Bone marrow (tissue), 2 donors: ENCODE measurements around the gene ADIG.

Experiments
- DNase-seq, 2 donors: peaks; one replicate each; lab custom pipeline; 2025; lab: John Stamatoyannopoulos, UW

The ADIG gene

DNA sequence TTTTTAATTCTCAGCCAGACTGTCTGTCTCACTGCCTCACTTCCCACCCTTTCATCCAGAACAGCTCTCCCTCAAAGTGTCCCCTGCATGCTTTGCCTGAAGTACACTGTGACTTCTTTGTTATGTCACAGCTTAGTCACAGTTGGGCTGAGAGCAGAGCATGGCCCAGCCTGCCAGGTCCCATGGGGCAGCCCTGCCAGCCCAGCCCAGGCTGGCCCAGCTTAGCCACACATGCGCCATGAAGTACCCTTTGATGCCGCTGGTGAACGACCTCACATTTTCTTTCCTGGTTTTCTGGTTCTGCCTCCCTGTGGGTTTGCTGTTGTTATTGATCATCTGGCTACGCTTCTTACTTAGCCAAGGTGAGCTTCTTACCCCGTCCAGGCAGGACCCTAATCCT lies at the start of gene ADIG:
Gene ADIG (plus strand): TSS at position 185 of the 400 bp plus-strand sequence. CDS start 54 bp downstream, at position 239.
- DNase-seq, result no peak

DNA sequence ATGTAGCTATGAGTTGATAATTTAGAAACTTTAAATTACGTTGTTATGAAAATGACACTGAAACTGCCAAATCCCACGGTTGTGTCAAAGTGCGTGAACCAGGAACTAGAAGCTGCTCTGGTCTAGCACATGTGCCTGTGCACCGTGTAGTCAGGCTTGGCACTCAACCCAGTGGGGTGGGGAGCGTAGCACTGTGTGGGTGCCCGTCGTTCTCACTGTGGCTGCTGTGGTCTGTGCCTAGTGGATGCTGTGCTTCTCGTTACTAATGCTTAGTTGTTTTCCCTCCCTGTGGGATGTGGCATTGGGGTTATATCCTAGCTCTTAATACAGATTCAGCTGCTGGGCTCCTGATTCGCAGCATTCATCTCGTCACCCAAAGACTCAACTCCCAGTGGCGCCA lies 46.2 kb upstream of the ADIG start:
- DNase-seq, result no peak

DNA sequence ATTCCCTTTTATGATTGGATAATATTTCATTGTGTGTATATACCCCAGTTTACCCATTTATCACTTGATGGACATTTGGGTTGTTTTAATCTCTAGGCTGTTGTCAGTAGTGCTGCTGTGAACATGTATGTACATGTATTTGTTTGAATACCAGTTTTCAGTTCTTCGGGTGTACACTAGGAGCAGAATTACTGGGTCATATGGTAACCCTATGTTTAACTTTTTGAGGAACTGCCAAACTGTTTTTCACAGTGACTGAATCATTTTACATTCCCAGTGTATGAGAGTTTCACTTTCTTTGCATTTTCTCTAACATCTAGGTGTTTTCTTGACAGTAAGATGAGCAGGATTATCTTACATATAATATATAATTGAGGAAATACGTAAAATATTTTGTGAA lies 44.7 kb upstream of the ADIG start:
- no peak for DNase-seq

DNA sequence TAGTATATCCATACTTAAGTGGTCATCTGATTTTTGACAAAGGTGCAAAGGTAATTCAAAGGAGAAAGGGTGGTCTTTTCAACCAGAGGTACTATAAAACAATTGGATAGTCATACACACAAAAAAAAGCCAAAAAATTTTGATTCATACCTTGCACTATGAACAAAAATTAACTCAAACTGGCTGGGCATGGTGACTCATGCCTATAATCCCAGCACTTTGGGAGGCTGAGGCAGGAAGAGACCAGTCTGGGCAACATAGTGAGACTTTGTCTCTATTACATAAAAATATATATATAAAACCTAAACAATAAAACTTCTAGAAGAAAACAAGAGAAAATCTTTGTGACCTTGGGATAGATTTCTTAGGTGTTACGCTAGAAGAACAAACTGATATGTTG lies 43.8 kb upstream of the ADIG start:
- no peak for DNase-seq

DNA sequence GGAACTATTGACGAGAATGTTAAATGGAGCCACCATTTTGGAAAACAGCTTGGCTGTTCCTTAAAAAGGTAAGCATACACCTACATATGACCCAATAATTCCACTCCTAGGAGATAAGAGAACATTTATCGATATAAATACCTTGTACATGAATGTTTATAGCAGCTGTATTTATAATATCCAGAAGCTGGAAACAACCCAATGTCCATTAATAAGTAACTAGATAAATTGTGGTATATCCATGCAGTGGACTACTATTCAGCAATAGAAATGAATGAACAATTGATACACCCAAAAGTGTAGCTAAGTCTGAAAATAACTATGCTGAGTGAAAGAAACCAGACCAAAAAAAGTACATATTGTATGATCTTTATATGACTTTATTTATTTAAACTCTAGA lies 42.2 kb upstream of the ADIG start:
- no peak for DNase-seq

DNA sequence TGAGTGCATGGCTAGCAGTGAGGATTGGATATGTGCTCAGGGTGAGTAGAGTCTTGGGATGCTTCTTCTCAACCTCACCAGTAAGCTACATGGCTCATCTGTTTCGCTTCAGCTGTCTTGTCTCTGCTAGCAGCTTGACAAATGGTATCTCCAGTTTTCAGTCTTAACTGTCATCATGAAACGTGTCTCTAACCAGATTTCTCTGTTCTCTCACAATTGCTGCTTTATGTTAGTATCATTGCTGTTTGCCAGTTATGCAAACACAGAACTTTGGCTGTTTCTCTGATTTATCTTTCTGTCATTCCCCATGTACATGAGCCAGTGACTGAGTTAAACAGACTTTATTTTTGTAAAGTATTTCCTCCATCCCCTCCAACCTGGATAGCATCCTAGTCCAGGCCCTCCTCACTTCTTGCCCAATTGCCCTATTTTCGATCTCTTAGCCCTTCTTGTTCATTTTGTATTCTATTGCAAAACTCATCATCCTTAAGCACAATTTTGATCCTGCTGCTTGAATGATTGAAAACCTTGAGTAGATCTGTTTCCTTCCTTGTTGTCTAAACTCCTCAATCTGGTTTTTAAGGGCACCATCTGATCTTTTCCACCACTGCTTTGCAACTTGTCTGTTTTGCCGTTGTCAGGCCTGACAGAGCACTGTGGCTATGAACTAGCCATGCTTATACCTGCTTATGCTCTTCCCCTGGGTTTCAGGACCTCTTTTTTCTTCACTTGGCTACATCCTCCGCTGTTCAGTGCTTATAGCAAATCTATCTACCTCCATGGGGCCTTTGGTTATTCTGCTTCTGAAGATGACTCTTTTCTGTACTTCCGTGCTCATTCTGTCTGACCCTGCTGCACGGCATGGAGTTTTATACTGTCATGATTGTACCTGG lies 37.7 kb upstream of the ADIG start:
- no peak for DNase-seq

DNA sequence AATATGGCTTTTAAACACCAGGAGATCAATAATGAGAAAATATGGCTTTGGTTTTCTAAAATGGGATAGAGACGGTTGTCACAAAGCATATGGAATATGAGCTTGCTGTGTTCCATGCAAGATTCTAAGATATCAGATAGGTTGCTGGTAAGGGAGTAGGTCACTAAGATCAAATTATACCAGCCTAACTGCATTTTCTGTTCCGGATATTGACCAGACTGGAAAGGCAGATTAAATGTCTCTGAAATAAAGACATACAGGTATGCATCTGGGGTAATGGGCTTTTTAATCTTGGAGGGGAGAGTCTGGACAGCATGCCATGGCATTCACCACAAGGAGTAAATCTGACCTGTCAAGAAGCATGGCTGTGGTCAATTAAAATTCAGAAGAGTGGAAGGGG lies 35.2 kb upstream of the ADIG start:
- no peak for DNase-seq

DNA sequence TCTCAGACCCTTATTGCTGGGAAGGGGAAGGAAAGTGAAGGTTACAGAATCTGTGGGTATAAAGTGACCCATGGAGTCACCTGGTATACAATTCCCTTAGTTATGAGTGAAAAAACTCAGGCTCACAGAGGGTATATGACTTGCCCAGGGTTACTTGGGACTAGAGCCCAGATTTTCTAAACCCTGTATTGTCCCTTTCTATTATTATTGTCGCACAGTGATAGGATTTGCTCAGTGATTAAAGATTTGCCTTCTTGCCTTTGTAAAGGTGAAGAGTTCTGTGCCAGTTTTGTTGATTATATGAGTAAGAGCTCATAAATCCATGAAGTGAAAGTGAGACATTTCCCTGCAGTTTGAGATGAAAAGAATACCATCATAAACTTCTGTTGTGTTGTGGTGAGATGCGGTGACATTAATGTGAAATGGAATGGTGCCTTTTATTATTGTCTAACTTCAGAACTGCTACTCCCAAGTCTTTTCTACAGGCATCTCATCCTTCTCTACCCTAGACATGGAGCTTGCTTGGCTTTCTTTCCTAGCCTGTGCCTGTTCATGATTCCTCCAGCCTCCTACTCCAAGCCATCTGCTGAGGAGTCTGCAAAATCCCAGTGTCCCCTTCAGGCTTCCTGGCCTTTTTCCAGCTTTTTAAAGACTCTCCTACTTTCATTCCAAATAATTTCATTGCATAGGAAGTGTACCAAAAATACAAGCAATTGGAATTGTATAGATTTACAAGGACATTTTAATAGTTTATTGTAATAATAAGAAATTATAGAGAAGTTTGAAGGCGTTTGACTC lies 33.5 kb upstream of the ADIG start:
- no peak for DNase-seq

DNA sequence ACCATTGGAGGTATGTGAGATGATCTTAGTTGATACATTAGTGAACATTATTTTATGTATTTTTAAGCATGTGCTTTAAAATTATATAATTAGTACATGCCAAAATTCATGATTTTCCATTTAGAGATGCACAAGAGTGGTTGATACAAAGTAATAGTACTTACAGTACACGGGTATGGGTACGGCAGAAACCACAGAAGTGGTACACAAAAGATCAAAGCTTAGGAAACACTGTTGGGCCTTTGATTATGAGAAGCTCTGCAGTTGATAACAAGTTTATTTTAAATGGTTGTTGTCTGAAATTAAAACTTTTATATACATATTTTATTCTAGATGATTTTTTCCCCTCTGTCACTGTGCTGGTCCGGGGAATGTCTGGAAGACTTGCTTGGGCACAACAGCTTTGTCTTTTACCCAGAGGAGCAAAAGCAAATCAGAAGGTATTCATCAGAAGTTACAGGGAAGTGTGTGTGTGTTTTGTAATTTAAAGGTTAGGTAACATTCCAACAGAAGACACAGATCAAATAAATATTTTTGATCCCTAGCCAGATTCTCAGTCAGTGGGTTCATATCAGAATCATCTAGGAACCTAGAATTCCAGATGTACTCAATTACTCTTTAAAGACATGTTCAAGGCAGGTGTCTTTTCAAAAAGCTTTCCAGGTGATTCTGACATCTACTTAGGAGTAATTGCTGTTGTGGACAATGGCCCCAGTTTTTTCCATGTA lies 32.5 kb upstream of the ADIG start:
- DNase-seq, result no peak

DNA sequence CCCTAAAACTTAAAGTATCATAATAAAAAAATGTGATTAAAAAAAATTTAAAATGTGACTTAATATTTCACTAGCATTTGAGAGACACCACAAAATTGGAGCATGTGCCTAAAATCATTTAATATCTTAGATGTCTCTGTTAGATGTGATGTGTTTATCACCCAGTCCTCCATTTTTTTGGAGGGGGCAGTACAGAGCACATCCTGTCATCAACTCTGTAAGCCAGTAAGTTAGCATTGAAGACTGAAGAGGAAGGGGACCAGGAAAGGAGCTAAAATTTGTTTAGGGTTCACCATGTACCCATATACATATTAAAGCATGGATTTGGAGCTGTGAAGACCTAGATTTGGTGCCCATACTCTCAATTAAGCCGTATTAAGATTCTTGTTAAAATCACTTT lies 30.7 kb upstream of the ADIG start:
- DNase-seq, result no peak

DNA sequence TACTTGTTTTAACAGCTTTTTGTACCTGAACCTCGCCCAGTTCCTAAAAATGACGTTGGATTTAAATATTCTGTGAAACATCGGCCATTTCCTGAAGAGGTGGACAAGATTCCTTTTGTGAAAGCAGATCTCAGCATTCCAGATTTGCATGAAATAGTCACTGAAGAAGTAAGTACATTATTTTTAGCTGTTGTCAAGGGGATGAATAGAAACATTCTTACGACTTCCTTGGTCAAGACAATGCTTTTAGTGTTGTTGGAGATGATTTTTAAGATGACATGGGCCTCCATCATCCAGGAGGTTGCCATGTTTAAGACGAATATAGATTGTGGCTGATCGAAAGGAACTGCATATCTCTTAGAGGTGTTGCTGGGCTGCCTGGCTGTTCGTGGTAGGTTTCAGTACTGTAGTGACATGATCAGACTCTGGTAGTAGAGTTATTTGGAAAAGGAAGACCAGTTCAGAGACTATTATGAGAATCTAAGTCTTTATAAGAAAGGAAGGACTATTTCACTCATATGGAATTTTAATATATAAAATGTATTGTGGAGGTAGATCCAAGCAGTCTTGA lies 29.9 kb upstream of the ADIG start:
- DNase-seq, result no peak

DNA sequence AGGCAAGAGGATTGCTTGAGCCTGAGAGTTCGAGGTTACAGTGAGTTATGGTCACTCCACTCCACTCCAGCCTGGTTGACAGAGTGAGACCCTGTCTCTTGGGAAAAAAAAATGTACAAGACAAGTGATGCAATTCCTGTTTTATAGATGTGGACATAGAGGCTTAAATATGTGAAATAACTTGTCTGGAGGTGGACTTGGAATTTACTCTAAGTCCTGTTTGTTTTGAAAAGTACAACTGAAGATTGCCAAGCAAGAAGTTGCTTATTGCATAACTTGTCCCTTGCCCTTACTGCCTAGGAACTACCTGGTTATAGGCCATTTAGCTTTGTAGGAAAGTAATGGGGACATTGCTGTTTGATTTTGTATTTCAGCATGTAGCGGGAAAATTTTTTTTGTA lies 26.0 kb upstream of the ADIG start:
- no peak for DNase-seq

DNA sequence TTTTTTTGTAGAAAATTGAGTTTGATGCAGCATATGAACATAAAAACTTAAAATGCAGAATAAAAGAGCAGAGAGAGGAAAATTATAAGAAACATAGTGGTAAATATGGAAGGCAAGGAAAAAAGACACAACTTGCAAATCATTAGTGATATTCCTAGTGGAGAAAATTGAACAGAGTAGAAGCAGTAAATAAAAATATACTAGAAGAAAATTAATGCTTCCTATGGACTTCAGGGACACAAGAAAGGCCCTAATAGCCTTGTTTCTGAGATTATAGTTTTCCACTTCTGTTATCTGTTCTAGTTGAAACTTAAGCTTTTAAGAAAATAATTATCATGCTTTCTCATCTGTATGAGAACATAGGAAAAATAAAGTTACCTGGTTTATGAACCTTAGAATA lies 25.6 kb upstream of the ADIG start:
- DNase-seq, result no peak

DNA sequence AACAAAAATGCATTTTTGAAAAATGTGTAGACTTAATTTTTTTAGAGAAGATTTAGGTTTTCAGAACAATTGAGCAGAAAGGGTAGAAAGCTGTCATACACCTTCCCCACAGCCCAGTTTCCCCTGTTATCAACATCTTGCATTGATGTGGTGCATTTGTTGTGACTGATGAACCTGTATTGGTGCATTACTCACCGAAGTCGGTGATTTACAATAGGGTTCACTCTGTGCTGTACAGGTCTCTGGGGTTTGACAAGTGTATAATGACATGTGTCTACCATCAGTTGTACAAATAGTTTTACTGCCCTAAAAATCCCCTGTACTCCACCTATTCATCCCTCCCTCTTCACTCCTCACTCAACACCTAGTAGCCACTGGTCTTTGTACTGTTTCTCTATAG lies 23.8 kb upstream of the ADIG start:
- DNase-seq, result no peak

DNA sequence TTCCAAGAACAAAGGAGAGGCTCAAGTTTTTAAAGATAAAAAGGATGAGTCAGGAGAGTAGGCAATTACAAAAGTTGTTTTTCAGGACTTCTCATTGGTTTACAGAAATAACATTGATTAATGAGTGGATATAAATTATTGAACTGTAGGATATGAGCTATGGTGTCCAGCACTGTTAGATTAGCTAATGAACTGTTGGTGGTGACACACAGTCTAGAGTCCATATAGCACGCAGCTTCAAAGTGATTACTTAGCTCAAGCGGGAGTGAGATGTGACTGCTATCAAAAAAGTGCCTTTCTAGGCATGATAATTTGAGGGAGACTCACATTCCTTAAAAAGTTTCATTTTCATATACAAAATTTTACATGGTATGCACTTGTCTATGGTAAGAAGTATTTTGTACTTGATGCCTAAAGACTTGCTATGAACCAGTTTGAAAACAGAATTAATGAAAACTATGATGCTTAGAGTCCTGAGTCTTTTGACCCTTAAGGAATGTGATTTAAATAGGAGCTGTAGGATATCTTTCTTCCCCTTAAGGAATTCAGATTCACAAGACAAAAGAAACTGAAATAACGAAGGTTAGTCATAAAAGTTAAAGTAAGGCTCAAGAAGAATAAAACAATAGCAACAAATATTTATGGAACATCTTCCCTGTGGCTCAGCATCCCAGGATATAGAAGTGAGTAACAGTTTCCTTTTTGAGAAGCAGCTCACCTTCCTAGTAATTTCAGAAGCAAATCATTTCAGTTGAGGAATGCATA lies 22.2 kb upstream of the ADIG start:
- no peak for DNase-seq

DNA sequence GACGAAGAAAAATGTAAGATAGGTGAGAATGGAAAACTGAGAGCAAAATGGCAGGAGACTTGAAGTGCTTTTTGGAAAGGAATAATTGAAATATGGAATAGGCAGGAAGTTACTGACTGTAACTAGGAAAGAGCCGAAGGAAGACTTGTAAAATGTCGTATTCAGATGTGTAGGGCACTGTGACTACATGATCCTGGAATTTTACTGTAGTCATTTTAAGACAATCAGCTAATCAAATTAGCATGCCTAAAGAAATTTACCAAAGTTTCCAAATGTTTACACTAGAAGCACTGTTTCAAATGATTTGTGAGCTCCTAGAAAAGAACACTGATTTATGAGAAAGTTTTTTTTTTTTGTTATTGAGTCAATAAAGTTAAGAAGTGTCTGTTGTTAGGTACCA lies 21.2 kb upstream of the ADIG start:
- DNase-seq, result no peak

DNA sequence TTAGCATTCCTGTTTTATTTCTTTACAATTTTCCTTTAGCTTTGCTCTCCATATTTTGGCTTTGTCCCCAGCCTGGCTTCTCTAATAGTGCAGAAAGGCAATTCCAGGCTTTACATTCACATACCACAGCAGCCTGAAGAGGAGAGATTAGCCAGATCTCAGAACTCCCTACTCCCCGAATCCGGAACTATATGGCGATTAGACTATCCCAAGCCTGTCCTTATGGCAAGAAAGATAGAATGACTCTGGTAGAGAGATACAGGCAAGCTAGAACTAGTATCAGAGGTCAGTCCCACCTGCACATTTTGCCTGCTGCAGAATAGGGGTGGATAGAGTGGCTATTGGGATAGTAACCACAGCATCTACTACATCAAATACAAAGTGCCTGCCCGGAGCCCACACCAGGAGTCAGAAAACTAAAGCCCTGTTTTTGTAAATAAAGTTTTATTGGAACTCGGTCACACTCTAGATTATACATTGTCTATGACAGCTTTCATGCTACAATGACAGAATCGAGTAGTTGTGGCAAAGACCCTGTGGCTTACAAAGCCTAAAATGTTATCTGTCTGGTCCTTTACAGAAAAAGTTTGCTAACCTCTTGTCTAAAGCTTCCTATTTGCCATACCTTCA lies 17.1 kb upstream of the ADIG start:
- DNase-seq, result no peak

DNA sequence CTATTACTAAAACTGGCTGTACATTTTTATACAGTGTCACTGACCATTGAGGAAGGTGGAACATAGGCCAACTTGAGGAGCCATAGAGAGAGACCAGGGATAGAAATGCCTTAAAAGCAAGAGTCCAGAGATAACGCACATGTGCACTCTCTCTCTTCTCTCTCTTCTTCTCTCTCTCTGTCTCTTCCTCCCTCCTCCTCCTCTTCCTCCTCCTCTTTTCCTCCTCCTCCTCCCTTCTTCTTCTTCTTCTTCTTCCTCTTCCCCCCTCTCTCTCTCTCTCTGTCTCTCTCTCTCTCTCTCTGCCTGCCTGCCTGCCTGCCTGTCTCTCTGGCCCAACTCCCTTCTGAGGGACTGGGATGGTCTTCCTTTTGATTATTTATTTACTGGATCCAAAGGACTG lies 16.3 kb upstream of the ADIG start:
- no peak for DNase-seq

DNA sequence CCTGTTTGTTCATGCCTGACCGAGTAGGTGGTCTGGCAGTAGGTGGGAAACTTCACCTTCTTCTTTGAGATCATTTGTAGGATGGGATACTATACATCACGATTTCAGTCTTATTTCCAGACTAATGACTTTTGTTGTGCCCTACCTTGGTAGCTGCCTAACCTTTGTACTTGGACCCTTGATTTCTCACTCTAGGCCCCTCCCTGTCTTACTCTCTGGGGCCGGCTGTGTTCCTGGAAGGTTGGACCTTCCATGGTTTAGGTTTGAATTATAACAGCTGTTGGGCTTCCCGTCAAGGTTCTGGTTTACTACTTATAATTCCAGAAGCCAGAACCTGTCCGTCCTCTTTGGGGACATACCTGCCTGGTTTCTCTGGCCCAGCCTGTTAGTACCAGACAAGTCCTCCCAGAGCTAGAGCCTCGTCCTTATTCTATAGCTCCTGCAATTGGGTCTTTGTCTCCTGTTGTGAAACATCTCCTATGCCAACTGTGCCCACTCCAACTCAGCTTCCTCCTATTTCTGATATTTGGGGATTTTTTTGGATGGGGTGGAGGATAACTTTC lies 14.9 kb upstream of the ADIG start:
- no peak for DNase-seq

DNA sequence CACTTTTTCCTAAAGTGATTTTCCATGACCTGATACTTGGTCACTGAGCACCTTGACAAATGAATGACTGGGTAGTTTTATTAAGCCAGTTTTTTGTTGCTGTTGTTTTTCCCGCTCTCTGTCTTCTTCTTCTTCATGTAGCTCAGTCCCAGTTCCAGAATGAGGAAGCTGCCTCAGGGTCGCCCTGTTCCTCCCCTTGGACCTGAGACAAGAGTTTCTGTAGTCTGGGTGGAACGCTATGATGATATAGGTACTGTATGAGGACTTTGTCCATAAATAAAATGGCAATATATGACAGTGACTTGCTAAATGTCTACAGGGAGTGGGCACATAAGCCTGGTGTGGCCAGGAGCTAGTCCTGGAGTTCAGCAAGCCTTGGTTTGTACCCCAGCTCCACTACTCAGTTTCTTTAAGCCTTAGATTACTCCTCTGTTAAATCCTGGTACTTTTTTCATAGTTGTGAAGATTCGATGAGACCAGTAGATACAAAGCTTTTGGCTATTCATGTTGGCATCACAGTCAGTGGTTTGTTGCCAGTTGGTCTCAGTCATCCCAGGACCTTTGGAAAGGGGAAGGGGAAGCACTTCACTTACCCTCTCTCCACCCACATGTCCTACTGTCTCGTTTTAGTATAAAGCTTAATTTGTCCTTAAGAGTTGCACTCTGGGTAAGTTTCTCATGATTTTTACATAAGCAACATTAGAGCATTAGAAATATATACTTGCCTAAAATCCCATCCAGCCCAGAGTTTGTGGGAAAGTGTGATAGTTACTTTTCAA lies 11.1 kb upstream of the ADIG start:
- DNase-seq, result no peak
